D721Med (cell line): ENCODE measurements around the gene LCTL.

Source experiments
- DNase-seq: peaks from one replicate; pipeline ENCODE4 v3.0.0; 2011; ENCODE audit warnings: low spot score; ENCODE audit not compliant: insufficient read length
- FAIRE-seq: peaks from 2 replicates; lab custom pipeline; 2011; peaks lifted over from hg19 to GRCh38; lab: Jason Lieb, UNC
- CTCF ChIP-seq: IDR thresholded peaks from 2 replicates; pipeline ENCODE4 v1.5.1; 2012; ENCODE audit warnings: mild to moderate bottlenecking, control low read depth; ENCODE audit not compliant: insufficient read depth; ENCODE audit errors: missing control alignments

LCTL gene

GRCh38 chr15:66573348-66573718 lies 7.5 kb upstream of the LCTL start:
- no peak for FAIRE-seq
- no peak for DNase-seq
- no peak for TF ChIP-seq CTCF

GRCh38 chr15:66572146-66572545 lies 6.3 kb upstream of the LCTL start:
- no peak for FAIRE-seq
- TF ChIP-seq CTCF: no peak
- DNase-seq: no peak

GRCh38 chr15:66570842-66571478 lies 5.2 kb upstream of the LCTL start:
- FAIRE-seq (no peak), DNase-seq (no peak)
- no peak for TF ChIP-seq CTCF

GRCh38 chr15:66570327-66570726 lies 4.5 kb upstream of the LCTL start:
- no peak for DNase-seq
- FAIRE-seq: no peak
- no peak for TF ChIP-seq CTCF

GRCh38 chr15:66569461-66570137 lies 3.8 kb upstream of the LCTL start:
- DNase-seq: no peak
- no peak for FAIRE-seq
- TF ChIP-seq CTCF: no peak

GRCh38 chr15:66567897-66568296 lies 2.1 kb upstream of the LCTL start:
- no peak for TF ChIP-seq CTCF
- FAIRE-seq: no peak
- no peak for DNase-seq

GRCh38 chr15:66566963-66567531 lies 1.2 kb upstream of the LCTL start:
- DNase-seq (peak; percentile 61), FAIRE-seq (no peak)
- peak; percentile 70 for TF ChIP-seq CTCF
